D721Med (cell line): Measurements from ENCODE around the gene GLIS1.

Experiments used
- DNase-seq: peaks from one replicate; pipeline ENCODE4 v3.0.0; 2011; ENCODE audit warnings: low spot score; ENCODE audit not compliant: insufficient read length
- FAIRE-seq: peaks from 2 replicates; lab custom pipeline; 2011; peaks lifted over from hg19 to GRCh38; lab: Jason Lieb, UNC
- TF ChIP-seq, protein P1 (sequence below): IDR thresholded peaks from 2 replicates; pipeline ENCODE4 v1.5.1; 2012; ENCODE audit warnings: mild to moderate bottlenecking, control low read depth; ENCODE audit not compliant: insufficient read depth; ENCODE audit errors: missing control alignments

GLIS1 gene

DNA sequence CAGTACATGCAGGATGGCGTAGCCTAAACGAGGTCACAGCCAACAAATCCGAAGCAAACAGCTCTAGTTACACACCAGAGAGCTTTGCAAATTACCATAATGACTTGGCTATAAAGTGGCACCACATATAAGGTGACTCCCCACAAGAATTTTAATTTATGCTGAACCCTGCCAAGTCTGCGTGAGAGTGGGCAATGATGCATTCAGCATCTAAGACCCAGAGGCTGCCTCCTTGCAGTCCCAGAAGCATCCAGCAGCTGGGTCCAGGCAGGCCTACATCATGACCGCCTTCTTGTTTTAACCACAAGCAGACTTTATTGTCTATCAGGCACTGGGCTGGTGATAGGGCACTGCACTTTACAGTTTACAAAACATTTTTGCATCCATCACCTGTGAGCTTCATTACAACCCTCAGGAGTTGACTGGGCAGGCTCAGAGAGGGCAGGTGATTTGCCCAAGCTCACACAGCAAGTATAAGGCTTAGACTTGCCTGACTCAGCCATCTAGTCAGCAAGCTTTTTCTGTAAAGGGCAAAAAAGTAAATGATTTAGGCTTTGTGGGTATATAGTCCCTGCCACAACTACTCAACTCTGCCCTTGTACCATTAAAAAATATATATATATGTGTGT lies 134.6 kb downstream of the GLIS1 start:
- DNase-seq (no peak), FAIRE-seq (no peak)
- TF ChIP-seq, protein P1, sequence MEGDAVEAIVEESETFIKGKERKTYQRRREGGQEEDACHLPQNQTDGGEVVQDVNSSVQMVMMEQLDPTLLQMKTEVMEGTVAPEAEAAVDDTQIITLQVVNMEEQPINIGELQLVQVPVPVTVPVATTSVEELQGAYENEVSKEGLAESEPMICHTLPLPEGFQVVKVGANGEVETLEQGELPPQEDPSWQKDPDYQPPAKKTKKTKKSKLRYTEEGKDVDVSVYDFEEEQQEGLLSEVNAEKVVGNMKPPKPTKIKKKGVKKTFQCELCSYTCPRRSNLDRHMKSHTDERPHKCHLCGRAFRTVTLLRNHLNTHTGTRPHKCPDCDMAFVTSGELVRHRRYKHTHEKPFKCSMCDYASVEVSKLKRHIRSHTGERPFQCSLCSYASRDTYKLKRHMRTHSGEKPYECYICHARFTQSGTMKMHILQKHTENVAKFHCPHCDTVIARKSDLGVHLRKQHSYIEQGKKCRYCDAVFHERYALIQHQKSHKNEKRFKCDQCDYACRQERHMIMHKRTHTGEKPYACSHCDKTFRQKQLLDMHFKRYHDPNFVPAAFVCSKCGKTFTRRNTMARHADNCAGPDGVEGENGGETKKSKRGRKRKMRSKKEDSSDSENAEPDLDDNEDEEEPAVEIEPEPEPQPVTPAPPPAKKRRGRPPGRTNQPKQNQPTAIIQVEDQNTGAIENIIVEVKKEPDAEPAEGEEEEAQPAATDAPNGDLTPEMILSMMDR = no peak

GRCh38 chr1:53603431-53603830 lies 135.5 kb downstream of the GLIS1 start:
- TF ChIP-seq, protein P1 = no peak
- no peak for FAIRE-seq
- no peak for DNase-seq

DNA sequence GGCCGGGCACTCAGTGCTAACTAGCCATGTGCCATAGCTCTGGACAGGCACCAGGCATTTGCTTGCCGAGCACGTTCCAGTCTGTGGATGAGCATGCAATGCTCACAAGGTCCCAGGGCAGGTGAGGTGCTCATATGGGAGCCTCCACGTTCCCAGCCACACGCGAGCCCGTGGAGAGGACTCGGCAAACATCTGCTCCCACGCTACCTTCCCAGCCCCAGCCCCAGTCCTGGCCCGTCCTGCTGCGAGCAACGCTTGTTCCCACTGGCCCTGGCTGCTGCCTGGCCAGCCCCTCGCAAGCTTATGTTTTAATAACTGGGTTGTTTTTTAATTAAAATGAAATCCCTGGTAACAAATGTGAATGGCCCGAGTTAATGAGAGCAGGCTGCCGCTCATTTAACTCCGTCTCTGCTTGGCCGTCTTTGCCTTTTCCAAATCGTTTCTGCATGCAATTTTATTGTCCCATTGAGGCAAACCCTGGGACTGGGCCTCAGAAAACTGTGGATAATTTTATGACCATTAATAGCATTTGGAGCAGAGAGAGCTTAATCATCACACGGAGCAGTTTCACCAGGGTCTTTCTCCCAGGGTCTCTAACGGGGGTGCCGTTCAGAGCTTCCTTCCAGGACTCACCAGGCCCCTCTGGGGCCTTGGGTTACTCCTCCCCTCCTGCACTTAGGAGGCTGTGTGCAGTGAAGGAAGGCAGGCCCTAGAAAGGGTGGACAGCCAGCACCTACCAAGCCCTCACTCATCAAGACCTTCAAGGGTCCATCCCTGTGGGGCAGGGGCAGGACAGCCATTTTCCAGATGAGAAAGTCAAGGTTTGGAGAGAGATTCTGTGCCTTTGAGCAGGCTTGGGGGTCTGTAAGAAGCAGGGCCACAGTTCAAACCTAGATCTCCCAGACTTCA lies 136.8 kb downstream of the GLIS1 start:
- FAIRE-seq (no peak), DNase-seq (no peak)
- TF ChIP-seq, protein P1 = no peak

GRCh38 chr1:53601031-53601745 lies 137.8 kb downstream of the GLIS1 start:
- no peak for DNase-seq
- no peak for FAIRE-seq
- TF ChIP-seq, protein P1 = no peak

GRCh38 chr1:53600561-53600960 lies 138.4 kb downstream of the GLIS1 start:
- TF ChIP-seq, protein P1 = no peak
- DNase-seq (no peak), FAIRE-seq (no peak)

GRCh38 chr1:53600001-53600400 lies 139.0 kb downstream of the GLIS1 start:
- DNase-seq (no peak), FAIRE-seq (no peak)
- TF ChIP-seq, protein P1 = no peak
